ENCODE results near the gene ARHGEF11.

GRCh38 chr1:156993426-156994147 is 52.0 kb downstream of the ARHGEF11 start:
- TF ChIP-seq CTCF (IDR thresholded peaks at IDR 0.05) (no peak), POLR2A (IDR thresholded peaks at IDR 0.05) (no peak)

All from Peyer's patch (tissue), 4 donors.